Dermis blood vessel endothelial cell (primary cell): ENCODE data around the gene AXIN2. TPM values are rescaled to one million over a fixed set of nuclear protein-coding genes. Genes with fewer than 3 reads are reported as not detected.
"Not testable (repeated sequence)": the region's sequence is repeated elsewhere in the genome, so short reads cannot be mapped to it uniquely, and the experiment has no call there.

Source experiments
- DNase-seq: peaks from one replicate; pipeline ENCODE4 v3.0.0; 2010
- total RNA-seq: library from RNA; depleted of rRNA; stranded (reverse); fragments of >200 nt; gene quantifications from 2 replicates; pipeline ENCODE4 v1.2.3, GENCODE V29; 2014

AXIN2 gene
- total RNA-seq, 1 donor from 2014 or later, result 3.6 TPM

GRCh38 chr17:65535777-65536572, 25.5 kb downstream of the AXIN2 start:
- no peak for DNase-seq

GRCh38 chr17:65533852-65534457, 27.5 kb downstream of the AXIN2 start:
- no peak for DNase-seq

- no peak for DNase-seq
Measured at GRCh38 chr17:65533056-65533745, 28.2 kb downstream of the AXIN2 start.

- no peak for DNase-seq
Measured at GRCh38 chr17:65532101-65532890, 29.2 kb downstream of the AXIN2 start.

- DNase-seq, result no peak
Measured at GRCh38 chr17:65531256-65532100, 30.0 kb downstream of the AXIN2 start.

GRCh38 chr17:65530523-65531255, 30.8 kb downstream of the AXIN2 start:
- DNase-seq, result no peak

GRCh38 chr17:65529761-65530522, 31.5 kb downstream of the AXIN2 start:
- no peak for DNase-seq

GRCh38 chr17:65529040-65529633, 32.3 kb downstream of the AXIN2 start:
- no peak for DNase-seq

GRCh38 chr17:65527857-65528591, 33.4 kb downstream of the AXIN2 start:
- DNase-seq, result no peak

- DNase-seq, result no peak
Measured at GRCh38 chr17:65527381-65527780, 34.1 kb downstream of the AXIN2 start.

- DNase-seq, result not testable (repeated sequence)
Measured at GRCh38 chr17:65526854-65527253, 34.6 kb downstream of the AXIN2 start.

GRCh38 chr17:65523853-65524664, 37.4 kb downstream of the AXIN2 start:
- DNase-seq, result no peak

GRCh38 chr17:65523411-65523810, 38.0 kb downstream of the AXIN2 start:
- no peak for DNase-seq

GRCh38 chr17:65522751-65523404, 38.6 kb downstream of the AXIN2 start:
- no peak for DNase-seq

- DNase-seq, result no peak
Measured at GRCh38 chr17:65519462-65519861, 42.0 kb downstream of the AXIN2 start.

- no peak for DNase-seq
Measured at GRCh38 chr17:65518256-65518655, 43.2 kb downstream of the AXIN2 start.
